Common myeloid progenitor, CD34-positive (primary cell): ENCODE results near the gene NFKB2.

Experiments used
- CTCF ChIA-PET: fragments of 350-600 bp; sonication (Branson Sonifier 250); formaldehyde crosslinking; loops from one replicate; lab custom pipeline; 2021; ENCODE audit warnings: antibody characterized with exemption; lab: Charles Lee
- POLR2A ChIA-PET: fragments of 350-600 bp; sonication (Branson Sonifier 250); formaldehyde crosslinking; loops from one replicate; lab custom pipeline; 2021; ENCODE audit warnings: antibody characterized with exemption; lab: Charles Lee
- DNase-seq, 3 donors: peaks; one replicate each; pipeline versions ENCODE4 v3.0.0 to v3.0.0-alpha.2; 2013
- H3K27ac ChIP-seq, 2 experiments: 1 replicate in 1 of 2; 2 replicates in 1 of 2; pipeline ENCODE4 v1.7.0; 2013; ENCODE audit warnings: inconsistent platforms in 2 of 2, low read length in 2 of 2, mild to moderate bottlenecking in 2 of 2, low read depth in 1 of 2, moderate library complexity in 1 of 2; ENCODE audit not compliant: severe bottlenecking in 2 of 2, insufficient read depth in 1 of 2, poor library complexity in 1 of 2
- H3K27me3 ChIP-seq, 5 experiments: replicated peaks in 2 of 5; 1 replicate in 3 of 5; 2 replicates in 2 of 5; pipeline versions ENCODE4 v1.6.1 to v1.7.0; 2013; ENCODE audit warnings: low read length in 4 of 5, mild to moderate bottlenecking in 2 of 5, moderate library complexity in 2 of 5, inconsistent platforms in 1 of 5; ENCODE audit not compliant: insufficient read depth in 5 of 5, control insufficient read depth in 4 of 5
- H3K36me3 ChIP-seq, 4 experiments: 1 replicate in 2 of 4; 2 replicates in 2 of 4; pipeline versions ENCODE4 v1.6.1 to v1.7.0; 2013; ENCODE audit warnings: low read length in 3 of 4, control low read depth in 1 of 4, mild to moderate bottlenecking in 1 of 4; ENCODE audit not compliant: control insufficient read depth in 4 of 4, insufficient read depth in 4 of 4
- H3K4me1 ChIP-seq, 4 experiments: 1 replicate in 3 of 4; 2 replicates in 1 of 4; pipeline versions ENCODE4 v1.6.1 to v1.7.1; 2013; ENCODE audit warnings: low read length in 3 of 4, mild to moderate bottlenecking in 3 of 4, control low read depth in 1 of 4, inconsistent platforms in 1 of 4, moderate library complexity in 1 of 4; ENCODE audit not compliant: control insufficient read depth in 4 of 4, insufficient read depth in 4 of 4; ENCODE audit errors: control extremely low read depth in 1 of 4
- H3K4me3 ChIP-seq, 7 experiments: 1 replicate in 4 of 7; 2 replicates in 3 of 7; pipeline versions ENCODE4 v1.5.1 to v1.7.0; 2013; ENCODE audit warnings: mild to moderate bottlenecking in 7 of 7, low read length in 6 of 7, moderate library complexity in 6 of 7, inconsistent platforms in 2 of 7, low read depth in 2 of 7, control low read depth in 1 of 7; ENCODE audit not compliant: insufficient read depth in 4 of 7, control insufficient read depth in 1 of 7; ENCODE audit errors: extremely low read depth in 1 of 7
- H3K9me3 ChIP-seq, 5 experiments: 1 replicate in 4 of 5; 2 replicates in 1 of 5; pipeline versions ENCODE4 v1.6.1 to v1.7.1; 2013; ENCODE audit warnings: low read length in 4 of 5, mild to moderate bottlenecking in 2 of 5, inconsistent platforms in 1 of 5, low read depth in 1 of 5, moderate library complexity in 1 of 5; ENCODE audit not compliant: control insufficient read depth in 4 of 5, insufficient read depth in 2 of 5; ENCODE audit errors: control extremely low read depth in 1 of 5
- whole genome bisulfite sequencing: methylation state at CpG from one replicate; pipeline ENCODE4 v1.1.5; 2013; ENCODE audit not compliant: insufficient coverage; 5-methylcytosine and 5-hydroxymethylcytosine counted together

NFKB2 gene

DNA sequence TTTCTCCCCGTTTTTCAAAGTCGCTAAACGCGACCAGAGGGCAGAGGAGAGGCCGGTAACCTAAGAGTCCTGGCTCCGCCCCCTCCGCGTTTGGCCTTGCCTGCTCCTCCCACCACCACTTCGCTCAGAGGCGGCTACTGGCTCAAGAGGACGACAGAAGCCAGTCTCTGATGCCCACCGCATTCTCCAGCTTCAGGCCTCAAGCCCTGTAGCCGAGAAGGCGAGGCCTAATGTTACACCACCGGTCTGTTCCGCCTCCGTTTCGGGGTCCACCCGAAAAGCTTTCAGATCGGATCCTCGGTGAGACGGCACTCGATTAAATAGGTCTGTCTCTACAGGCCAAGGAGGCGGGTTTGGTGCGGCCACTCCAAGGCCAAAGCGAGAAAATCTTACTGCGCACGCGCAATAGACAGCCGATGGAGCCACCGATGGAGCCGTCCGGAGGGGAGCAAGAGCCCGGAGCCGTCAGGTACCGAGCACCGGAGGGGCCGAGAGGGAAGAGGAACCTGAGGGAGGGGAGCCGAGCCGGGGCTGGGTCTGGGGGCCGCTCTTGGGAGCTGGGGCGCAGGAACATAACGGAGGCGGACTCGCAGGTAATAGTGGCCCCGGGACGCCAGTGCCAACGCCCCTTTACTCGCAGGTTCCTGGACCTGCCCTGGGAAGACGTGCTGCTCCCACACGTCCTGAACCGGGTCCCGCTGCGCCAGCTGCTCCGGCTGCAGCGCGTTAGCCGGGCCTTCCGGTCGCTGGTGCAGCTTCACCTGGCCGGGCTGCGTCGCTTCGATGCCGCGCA lies 25.4 kb downstream of the NFKB2 start, which contains the start of gene FBXL15:
TSS of gene FBXL15 (plus strand) at position 123 of the 793 bp plus-strand sequence. CDS start at position 417, 294 bp downstream.
- peaks cover 4 to 23% (median 17%) of the 10 kb centered on the region in 4 experiments for H3K36me3 ChIP-seq
- POLR2A ChIA-PET, result interaction anchor here (0.8 to 4.1 kb wide), 10 partner anchors 9 to 224 kb away, joined by 3 to 28 read pairs (median 4); partner anchors contain the start of genes CUEDC2 and NFKB2
- peak; percentile 96 to 98 (median 98) for DNase-seq
- H3K4me3 ChIP-seq, result peak within 1 kb of the TSS; percentile 87 to 96 (median 90)
- CTCF ChIA-PET, result interaction anchor here (0.9 to 9.1 kb wide), 15 partner anchors 8 to 194 kb away, joined by 3 to 71 read pairs (median 7); partner anchors contain the start of genes C10orf95 and CUEDC2
- H3K9me3 ChIP-seq, result no peaks in the 10 kb centered on the region
- H3K4me1 ChIP-seq, result peaks cover 3 to 46% (median 40%) of the 10 kb centered on the region in 4 experiments
- H3K27me3 ChIP-seq, result peaks cover 6 to 25% (median 11%) of the 10 kb centered on the region in 5 experiments
- H3K27ac ChIP-seq, result peak within 1 kb of the TSS; percentile 47 to 85
- under 1% methylated on average over 65 of the region's 66 CpGs for WGBS

- POLR2A ChIA-PET, result interaction anchor here (0.8 to 4.1 kb wide), 7 partner anchors 10 to 55 kb away, joined by 3 to 28 read pairs (median 4); partner anchors contain the start of genes C10orf95, CUEDC2 and NFKB2
- 0% methylated on average over 14 of the region's 14 CpGs for WGBS
- CTCF ChIA-PET, result interaction anchor here (1.0 to 9.1 kb wide), 15 partner anchors 9 to 194 kb away, joined by 3 to 71 read pairs (median 9); partner anchors contain the start of genes C10orf95 and CUEDC2
- H3K27me3 ChIP-seq, result peaks cover 6 to 23% (median 11%) of the 10 kb centered on the region in 5 experiments
- peaks cover 4 to 23% (median 17%) of the 10 kb centered on the region in 4 experiments for H3K36me3 ChIP-seq
- H3K9me3 ChIP-seq, result no peaks in the 10 kb centered on the region
- DNase-seq, result no peak
- peak overlapping the region; percentile 7 to 85 for H3K27ac ChIP-seq
- H3K4me3 ChIP-seq, result peak overlapping the region; percentile 87 to 96 (median 90)
- peaks cover 3 to 46% (median 40%) of the 10 kb centered on the region in 4 experiments for H3K4me1 ChIP-seq
Measured at GRCh38 chr10:102421507-102421756, 25.9 kb downstream of the NFKB2 start.

- Histone ChIP-seq H3K9me3 (no peaks in the 10 kb centered on the region), H3K27me3 (peaks cover 6 to 23% (median 11%) of the 10 kb centered on the region in 5 experiments), H3K4me1 (peaks cover 3 to 46% (median 40%) of the 10 kb centered on the region in 4 experiments), H3K27ac (peak overlapping the region; percentile 7 to 85), H3K4me3 (peak overlapping the region; percentile 87 to 96 (median 90)), H3K36me3 (peaks cover 4 to 23% (median 17%) of the 10 kb centered on the region in 4 experiments)
- ChIA-PET POLR2A (interaction anchor here (0.8 to 4.1 kb wide), 7 partner anchors 10 to 55 kb away, joined by 3 to 28 read pairs (median 4); partner anchors contain the start of genes C10orf95, CUEDC2 and NFKB2), CTCF (interaction anchor here (0.8 to 9.1 kb wide), 21 partner anchors 9 to 195 kb away, joined by 3 to 71 read pairs (median 6); partner anchors contain the start of genes C10orf95, CUEDC2 and PITX3)
- WGBS, result 0% methylated on average over 50 of the region's 62 CpGs
- peak in 1 of 3 donors; percentile 36 for DNase-seq
Measured at GRCh38 chr10:102421757-102422512, 26.4 kb downstream of the NFKB2 start.

GRCh38 chr10:102422545-102423129 lies 27.1 kb downstream of the NFKB2 start:
- POLR2A ChIA-PET, result interaction anchor here (0.6 to 4.1 kb wide), 6 partner anchors 9 to 28 kb away, joined by 3 to 28 read pairs (median 4); partner anchors contain the start of genes C10orf95, CUEDC2 and NFKB2

GRCh38 chr10:102423372-102423968 lies 28.0 kb downstream of the NFKB2 start:
- H3K36me3 ChIP-seq, result peaks cover 4 to 25% (median 18%) of the 10 kb centered on the region in 4 experiments
- WGBS, result 100% methylated on average over 7 of the region's 13 CpGs
- no peaks in the 10 kb centered on the region for H3K9me3 ChIP-seq
- CTCF ChIA-PET, result interaction anchor here (0.7 to 9.1 kb wide), 24 partner anchors 11 to 193 kb away, joined by 3 to 71 read pairs (median 4); partner anchors contain the start of genes C10orf95, CUEDC2 and PITX3
- no peak for DNase-seq
- H3K27me3 ChIP-seq, result peaks cover 0 to 9% (median 6%) of the 10 kb centered on the region in 5 experiments
- POLR2A ChIA-PET, result interaction anchor here (0.6 to 4.1 kb wide), 3 partner anchors 9 to 29 kb away, joined by 4 to 28 read pairs (median 9); partner anchors contain the start of genes CUEDC2 and NFKB2
- peaks cover 3 to 44% (median 39%) of the 10 kb centered on the region in 4 experiments for H3K4me1 ChIP-seq
- H3K4me3 ChIP-seq, result peak overlapping the region in 2 of 7 experiments; percentile 92 to 96
- H3K27ac ChIP-seq, result no peak overlapping the region

More at GRCh38 chr10:102422545-102423129, 27.1 kb downstream of the NFKB2 start:
- 14% methylated on average over 27 of the region's 28 CpGs for WGBS
- CTCF ChIA-PET, result interaction anchor here (0.8 to 9.1 kb wide), 29 partner anchors 10 to 196 kb away, joined by 3 to 71 read pairs (median 4); partner anchors contain the start of genes C10orf95, CUEDC2 and PITX3
- Histone ChIP-seq H3K27ac (peak overlapping the region in 1 of 2 experiments; percentile 85), H3K36me3 (peaks cover 4 to 24% (median 17%) of the 10 kb centered on the region in 4 experiments), H3K27me3 (peaks cover 4 to 17% (median 11%) of the 10 kb centered on the region in 5 experiments), H3K4me3 (peak overlapping the region in 6 of 7 experiments; percentile 87 to 96 (median 91)), H3K9me3 (no peaks in the 10 kb centered on the region), H3K4me1 (peaks cover 3 to 46% (median 40%) of the 10 kb centered on the region in 4 experiments)
- peak in 2 of 3 donors; percentile 68 to 72 for DNase-seq
